ENCODE measurements around the gene TOP1.

- TF ChIP-seq ZNF274 (IDR thresholded peaks at IDR 0.05; ENCODE audit: low read depth, low read length) (no peak), YY1 (IDR thresholded peaks at IDR 0.05; ENCODE audit: insufficient read depth, insufficient read length) (no peak)
Observed at GRCh38 chr20:41087325-41087685, 58.7 kb downstream of the TOP1 start.
